Subcutaneous adipose tissue (tissue), 4 donors: ENCODE measurements around the gene NOX4. TPM values are rescaled to one million over a fixed set of nuclear protein-coding genes. Genes with fewer than 3 reads are reported as not detected.

Experiments
- total RNA-seq, 4 donors: library from RNA; depleted of rRNA; stranded (reverse); fragments of >200 nt; gene quantifications; one replicate each; pipeline ENCODE4 v1.1.0, GENCODE V29; 2016
- TF ChIP-seq, protein P1 (sequence below): fragments of 450-650 bp; IDR thresholded peaks from one replicate; pipeline ENCODE4 v1.5.1; 2016; ENCODE audit warnings: low read depth, mild to moderate bottlenecking, control low read depth, antibody characterized with exemption, moderate library complexity

Gene NOX4
- total RNA-seq, 4 donors from 2014 or later: 25.2 to 44.5 (median 28.5) TPM

DNA sequence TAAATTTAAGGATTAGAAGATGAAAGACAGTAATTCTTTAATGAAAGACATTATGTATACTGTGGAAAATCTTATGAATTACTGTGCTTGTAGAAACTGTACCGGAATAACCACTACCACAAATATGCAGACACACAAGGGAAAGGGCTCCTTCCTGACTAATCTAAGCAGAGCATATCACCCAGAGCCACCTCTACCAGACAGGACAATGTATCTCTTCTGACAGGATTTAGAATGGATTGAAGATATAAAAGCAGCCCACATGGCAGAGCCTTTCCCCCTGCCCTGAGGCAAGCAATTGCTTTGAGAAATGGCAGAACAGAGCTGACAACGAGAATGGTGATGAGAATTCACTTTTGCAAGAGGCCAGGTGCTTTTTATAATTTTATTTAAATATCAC is 144.1 kb downstream of the NOX4 start:
- TF ChIP-seq, protein P1, sequence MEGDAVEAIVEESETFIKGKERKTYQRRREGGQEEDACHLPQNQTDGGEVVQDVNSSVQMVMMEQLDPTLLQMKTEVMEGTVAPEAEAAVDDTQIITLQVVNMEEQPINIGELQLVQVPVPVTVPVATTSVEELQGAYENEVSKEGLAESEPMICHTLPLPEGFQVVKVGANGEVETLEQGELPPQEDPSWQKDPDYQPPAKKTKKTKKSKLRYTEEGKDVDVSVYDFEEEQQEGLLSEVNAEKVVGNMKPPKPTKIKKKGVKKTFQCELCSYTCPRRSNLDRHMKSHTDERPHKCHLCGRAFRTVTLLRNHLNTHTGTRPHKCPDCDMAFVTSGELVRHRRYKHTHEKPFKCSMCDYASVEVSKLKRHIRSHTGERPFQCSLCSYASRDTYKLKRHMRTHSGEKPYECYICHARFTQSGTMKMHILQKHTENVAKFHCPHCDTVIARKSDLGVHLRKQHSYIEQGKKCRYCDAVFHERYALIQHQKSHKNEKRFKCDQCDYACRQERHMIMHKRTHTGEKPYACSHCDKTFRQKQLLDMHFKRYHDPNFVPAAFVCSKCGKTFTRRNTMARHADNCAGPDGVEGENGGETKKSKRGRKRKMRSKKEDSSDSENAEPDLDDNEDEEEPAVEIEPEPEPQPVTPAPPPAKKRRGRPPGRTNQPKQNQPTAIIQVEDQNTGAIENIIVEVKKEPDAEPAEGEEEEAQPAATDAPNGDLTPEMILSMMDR: no peak

DNA sequence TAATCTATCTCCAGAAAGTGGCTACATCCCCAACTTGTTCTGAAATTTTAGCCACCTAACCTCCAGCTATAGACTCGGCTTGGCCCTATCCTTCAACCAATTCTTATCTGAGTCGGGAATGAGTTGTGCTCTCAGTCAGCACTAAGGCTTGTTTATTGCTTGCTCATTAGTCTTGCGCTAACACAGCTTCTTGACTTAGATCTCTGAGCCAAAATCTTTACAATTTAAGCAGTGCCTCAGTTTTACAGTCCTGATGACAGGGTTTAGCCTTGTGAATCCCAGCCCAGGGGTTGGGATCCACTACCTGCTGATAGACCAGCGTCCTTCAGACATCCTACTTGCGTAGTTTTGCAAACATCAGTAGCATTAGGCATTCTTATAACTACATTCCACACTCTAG is 144.6 kb downstream of the NOX4 start:
- TF ChIP-seq, protein P1: no peak

DNA sequence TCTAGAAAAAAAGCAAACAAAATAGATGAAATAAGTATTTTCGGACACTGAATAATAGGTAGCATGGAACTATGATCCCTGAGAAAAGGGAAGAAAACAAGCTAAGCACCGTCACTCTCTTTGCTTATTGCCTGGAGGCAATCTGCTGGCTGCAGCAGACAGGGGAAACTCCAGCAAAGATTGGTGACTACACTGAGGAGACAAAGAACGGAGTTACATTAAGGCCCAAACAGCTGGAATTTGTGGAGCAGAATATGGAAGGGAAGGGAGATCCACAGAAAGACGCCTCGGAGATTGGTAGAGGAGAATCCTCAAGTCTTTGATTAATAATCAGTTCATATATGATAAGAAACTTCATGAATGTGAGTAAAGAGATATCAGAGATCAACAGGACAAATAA is 163.3 kb downstream of the NOX4 start:
- TF ChIP-seq, protein P1: no peak

DNA sequence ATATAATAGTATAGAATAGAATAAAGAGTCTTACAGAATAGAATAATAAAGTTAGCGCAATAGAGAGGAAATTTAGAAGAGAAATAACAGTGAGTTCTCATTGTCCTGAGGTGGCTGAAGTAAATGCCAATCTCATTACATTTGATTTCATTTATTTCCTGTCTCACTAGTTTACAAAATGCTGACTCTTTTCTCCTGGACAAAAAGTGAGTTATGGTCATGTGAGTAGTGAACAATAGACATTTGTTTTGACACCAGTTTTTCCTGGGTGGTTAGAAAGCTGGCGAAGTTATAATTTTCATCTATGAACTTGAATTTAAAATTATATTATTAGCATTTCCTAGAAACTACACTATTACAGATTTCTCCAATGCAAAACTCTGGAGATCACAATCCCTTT is 169.8 kb downstream of the NOX4 start:
- TF ChIP-seq, protein P1: no peak

DNA sequence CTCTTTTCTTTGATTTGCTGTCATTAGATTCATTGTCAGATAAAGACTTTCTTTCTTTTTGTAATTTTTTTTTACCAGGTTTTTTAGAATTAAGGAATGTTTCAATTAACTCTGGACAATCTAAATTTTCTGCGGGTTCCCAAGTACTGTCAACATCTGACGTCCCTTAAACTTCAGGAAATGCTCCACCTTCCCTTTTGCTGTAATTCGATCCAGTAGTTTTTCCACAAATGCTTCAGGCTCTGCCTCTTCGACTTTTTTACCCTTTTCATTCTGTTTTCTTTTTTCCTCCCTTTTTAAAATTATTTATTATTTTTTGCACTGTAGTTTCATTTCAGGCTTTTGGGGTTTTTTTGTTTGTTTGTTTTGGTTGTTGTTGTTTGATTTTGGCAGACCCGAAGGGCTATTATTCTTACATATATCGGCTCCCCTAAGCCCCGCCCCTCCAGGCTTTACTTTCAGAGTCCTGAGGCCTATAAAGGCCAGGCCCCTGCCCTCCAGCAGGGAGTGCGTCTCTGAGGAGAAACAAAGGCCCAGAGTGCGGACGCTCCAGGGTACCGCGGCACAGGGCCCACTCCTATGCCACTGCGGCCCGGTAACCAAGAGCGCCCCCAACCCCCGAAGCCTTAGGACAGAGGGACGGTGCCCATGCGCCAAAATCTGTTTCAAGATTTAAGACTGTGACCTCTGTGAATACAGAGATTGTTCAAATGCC is 197.1 kb downstream of the NOX4 start:
- TF ChIP-seq, protein P1: no peak

DNA sequence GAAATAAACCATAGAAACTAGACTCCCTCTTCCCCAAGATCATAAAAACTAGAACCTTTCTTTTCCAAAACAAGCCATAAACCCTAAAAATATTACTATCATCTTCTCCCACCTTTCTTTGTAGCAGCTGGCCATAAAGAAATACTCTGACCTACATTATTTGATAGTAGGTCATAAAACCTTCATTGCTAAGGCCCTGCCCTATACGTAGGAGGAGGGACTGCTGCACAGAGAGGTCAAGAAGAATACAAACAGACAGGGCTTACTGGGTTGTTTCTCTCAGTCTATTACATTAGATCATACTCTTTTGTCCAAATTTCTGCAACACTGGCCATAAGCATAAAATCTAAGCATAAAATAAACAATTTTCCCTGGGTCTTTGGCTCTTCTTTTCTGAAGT is 212.0 kb downstream of the NOX4 start:
- TF ChIP-seq, protein P1: no peak

DNA sequence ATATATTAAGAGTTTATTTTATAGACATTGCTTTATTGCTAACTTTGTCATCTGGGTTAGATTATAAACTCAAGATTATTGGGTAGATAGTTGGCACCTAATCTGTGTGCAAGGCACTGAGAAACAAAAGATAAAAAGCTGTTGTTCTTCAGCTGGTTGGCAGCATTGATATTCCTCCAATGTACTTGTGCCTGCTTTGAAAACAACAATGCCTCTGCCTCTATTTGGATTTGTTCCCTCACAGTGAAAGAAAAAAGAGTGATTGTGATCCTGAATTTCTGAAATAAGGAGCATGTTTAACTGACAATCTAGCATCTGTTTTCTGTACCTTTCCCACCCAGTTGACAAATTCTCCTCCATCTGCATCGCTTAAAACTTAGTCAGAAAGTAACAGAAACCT is 215.2 kb downstream of the NOX4 start:
- TF ChIP-seq, protein P1: no peak

Other genes starting within 250 kb of the NOX4 start
- not detected for gene TRIM77, start 218.9 kb upstream of the NOX4 start, total RNA-seq